T-helper 17 cell (primary cell): ENCODE data around the gene PPP1R3G. TPM values are rescaled to one million over a fixed set of nuclear protein-coding genes. Genes with fewer than 3 reads are reported as not detected.
A peak's percentile ranks its signal among the peaks of the same experiment; 100 is the strongest.

ENCODE experiments used
- ATAC-seq: fragments of 150-1000 bp; cut with Tn5 transposase; 2 replicates; pipeline ENCODE4 v1.10.0; 2021; ENCODE audit warnings: mild to moderate bottlenecking, moderate library complexity
- DNase-seq, 3 donors: peaks; one replicate each; pipeline versions ENCODE4 v3.0.0 to v3.0.0-alpha.2; 2020 to 2021
- H3K9me3 ChIP-seq: one replicate; pipeline ENCODE4 v1.7.0; 2013; ENCODE audit warnings: low read length, mild to moderate bottlenecking; ENCODE audit not compliant: control insufficient read depth, poor library complexity, severe bottlenecking
- H3K27ac Mint-ChIP-seq: one replicate; pipeline ENCODE4 v1.8.0; 2022; ENCODE audit warnings: mild to moderate bottlenecking, moderate library complexity, mixed read lengths
- H3K27me3 Mint-ChIP-seq: one replicate; pipeline ENCODE4 v1.8.0; 2022; ENCODE audit warnings: mixed read lengths
- H3K36me3 Mint-ChIP-seq: one replicate; pipeline ENCODE4 v1.8.0; 2022; ENCODE audit warnings: low read depth, mixed read lengths
- H3K4me1 Mint-ChIP-seq: one replicate; pipeline ENCODE4 v1.8.0; 2022; ENCODE audit warnings: mild to moderate bottlenecking, mixed read lengths
- H3K4me3 Mint-ChIP-seq: one replicate; pipeline ENCODE4 v1.8.0; 2022; ENCODE audit warnings: mild to moderate bottlenecking, moderate library complexity, mixed read lengths
- total RNA-seq, 4 donors: library from RNA in 2 of 4; stranded (reverse) in 2 of 4; gene quantifications; one replicate each; pipeline ENCODE4 v1.2.3 and lab custom pipeline; 2022 to 2026

PPP1R3G gene
- total RNA-seq, 2 donors from 2014 or later, result not detected

DNA sequence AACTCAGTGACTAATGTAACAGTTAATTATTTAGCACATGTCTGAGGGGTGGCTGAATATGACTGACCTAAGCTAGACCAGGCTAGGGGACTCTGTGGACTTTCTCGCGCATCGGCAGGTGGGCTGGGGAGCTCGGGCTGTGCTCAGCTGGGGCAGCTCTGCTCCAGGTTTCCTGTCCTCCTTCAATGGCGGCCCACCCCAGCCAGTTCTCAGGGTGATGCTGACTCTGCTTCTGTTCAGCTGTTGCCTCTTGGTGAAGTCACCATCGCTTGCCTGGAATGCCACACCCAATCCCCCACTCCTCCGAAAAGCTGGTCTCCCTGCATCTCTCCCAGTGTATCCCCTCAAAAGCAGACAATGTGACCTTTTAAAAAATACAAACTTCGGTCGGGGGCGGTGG lies 20.0 kb downstream of the PPP1R3G start:
- Mint-ChIP-seq H3K27me3 (no peaks in the 10 kb centered on the region), H3K4me3 (no peak overlapping the region), H3K27ac (no peak overlapping the region), H3K36me3 (peaks cover under 1% of the 10 kb centered on the region), H3K4me1 (no peaks in the 10 kb centered on the region)
- DNase-seq (no peak), ATAC-seq (no peak)
- no peaks in the 10 kb centered on the region for H3K9me3 ChIP-seq

DNA sequence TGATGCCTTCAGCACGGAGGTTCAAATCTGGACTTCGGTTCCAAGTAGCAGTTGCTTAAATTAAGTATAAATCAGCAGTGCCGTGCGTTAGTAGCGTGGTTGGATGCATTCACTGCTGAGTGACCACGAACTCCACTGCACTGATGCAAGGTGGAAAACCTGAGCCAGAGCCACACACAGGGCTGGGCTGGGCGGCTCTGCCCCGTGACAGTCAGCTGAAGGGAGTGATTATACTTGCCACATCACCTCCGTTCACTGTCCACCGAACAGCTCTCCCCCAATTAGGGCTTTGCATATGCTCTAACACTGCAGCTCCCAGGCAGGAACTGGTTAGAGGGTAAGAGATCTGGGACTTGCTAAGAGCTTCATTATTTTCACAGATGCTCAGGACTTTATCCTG lies 22.2 kb downstream of the PPP1R3G start:
- no peaks in the 10 kb centered on the region for H3K9me3 ChIP-seq
- no peaks in the 10 kb centered on the region for H3K27me3 Mint-ChIP-seq
- no peaks in the 10 kb centered on the region for H3K4me1 Mint-ChIP-seq
- no peak for DNase-seq
- no peak overlapping the region for H3K27ac Mint-ChIP-seq
- no peak overlapping the region for H3K4me3 Mint-ChIP-seq
- H3K36me3 Mint-ChIP-seq, result peaks cover 5% of the 10 kb centered on the region
- no peak for ATAC-seq

DNA sequence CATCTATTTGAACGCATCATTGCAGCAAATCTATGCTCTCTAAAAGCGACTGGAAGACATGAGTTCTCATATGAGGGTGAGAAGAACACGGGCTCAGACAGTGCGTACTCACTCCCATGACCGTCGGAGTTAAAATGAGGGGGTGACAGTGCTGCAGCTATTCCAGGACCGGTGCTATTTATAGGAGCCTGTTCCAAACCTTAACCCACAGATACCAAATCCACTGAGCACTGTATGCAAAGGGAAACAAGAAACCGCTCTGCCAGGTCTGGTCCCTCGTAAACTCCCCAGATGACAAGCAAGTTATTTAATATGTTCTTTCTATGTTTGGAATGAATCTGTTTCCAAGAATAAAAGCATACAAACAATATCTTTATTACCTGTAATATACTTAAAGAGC lies 22.9 kb downstream of the PPP1R3G start:
- ATAC-seq, result no peak
- Mint-ChIP-seq H3K27me3 (no peaks in the 10 kb centered on the region), H3K4me3 (no peak overlapping the region)

DNA sequence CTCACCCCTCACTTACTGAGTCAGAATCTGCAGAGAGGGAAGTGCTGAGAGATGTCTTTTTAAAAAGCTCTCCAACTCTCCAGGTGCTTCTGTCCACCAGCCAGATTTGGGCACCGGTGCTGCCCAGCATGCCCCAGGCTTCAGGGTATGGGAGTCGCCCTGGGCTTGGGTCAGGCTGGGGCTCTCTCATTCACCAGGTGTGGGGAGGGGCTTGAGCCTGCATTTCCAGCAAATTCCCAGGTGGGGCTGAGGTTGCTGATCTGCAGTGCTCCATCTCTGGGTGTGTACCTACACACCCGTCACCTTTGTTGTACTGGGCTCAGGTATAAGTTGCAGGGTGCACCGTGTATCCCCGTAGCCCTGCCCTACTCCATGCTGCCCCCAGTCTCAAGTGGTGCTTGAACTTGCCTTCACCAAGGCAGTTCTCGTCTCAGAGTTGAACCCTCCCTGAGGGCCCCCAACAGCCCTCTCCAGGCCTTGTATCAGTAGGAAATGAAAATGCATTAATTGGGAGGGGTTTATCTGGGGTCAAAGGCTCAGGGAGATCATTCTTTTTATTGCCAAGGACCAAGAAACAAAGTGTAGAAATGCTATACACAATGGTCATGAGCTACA lies 23.5 kb downstream of the PPP1R3G start:
- Mint-ChIP-seq H3K4me1 (no peaks in the 10 kb centered on the region), H3K27ac (no peak overlapping the region), H3K4me3 (no peak overlapping the region), H3K36me3 (peaks cover 10% of the 10 kb centered on the region), H3K27me3 (no peaks in the 10 kb centered on the region)
- no peak for DNase-seq
- H3K9me3 ChIP-seq, result no peaks in the 10 kb centered on the region
- ATAC-seq, result no peak

More for the DNA sequence above, 22.9 kb downstream of the PPP1R3G start:
- no peak for DNase-seq
- Mint-ChIP-seq H3K27ac (no peak overlapping the region), H3K4me1 (no peaks in the 10 kb centered on the region), H3K36me3 (peaks cover 10% of the 10 kb centered on the region)
- no peaks in the 10 kb centered on the region for H3K9me3 ChIP-seq

DNA sequence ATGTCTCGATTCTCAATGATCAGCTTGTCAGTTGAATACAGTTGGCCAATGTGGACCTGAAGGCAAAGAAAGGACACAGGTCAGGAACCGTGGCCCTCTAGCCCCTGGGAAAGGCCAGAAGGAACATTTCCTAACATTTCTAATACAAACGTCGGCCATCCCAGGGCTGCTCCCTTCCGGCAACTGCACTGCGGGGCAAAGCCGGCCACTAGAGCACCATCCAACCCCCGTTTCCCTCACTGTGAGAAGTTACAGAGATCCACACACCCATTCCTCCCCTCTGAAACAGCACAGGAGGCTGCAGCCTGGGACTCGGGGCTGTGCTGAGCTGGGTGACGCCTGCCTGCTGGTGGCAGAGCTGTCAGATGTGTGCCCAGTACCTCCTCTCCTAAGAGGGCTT lies 24.3 kb downstream of the PPP1R3G start:
- H3K4me3 Mint-ChIP-seq, result no peak overlapping the region
- no peak overlapping the region for H3K27ac Mint-ChIP-seq
- H3K9me3 ChIP-seq, result no peaks in the 10 kb centered on the region
- H3K36me3 Mint-ChIP-seq, result peaks cover 10% of the 10 kb centered on the region
- DNase-seq, result no peak
- H3K27me3 Mint-ChIP-seq, result no peaks in the 10 kb centered on the region
- no peaks in the 10 kb centered on the region for H3K4me1 Mint-ChIP-seq
- no peak for ATAC-seq

DNA sequence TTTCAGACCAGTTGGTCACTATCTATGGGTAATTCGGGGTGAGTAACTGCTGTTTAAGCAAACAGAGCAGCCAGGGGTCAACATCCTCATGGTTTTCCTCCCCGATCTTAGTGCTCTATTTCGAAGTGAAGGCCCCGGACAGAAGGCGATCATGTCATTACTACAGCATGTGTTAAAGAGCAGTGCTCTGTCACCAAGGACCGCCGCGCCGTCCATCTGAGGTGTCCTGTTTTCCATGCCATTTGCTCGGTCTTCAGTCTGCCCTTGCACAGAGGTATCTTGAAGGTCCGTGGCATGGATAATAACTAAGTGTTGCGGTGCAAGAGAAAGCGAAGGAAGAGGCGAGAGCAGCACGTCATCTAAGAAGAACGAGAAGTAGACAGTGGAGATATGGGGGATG lies 25.1 kb downstream of the PPP1R3G start:
- peak overlapping the region; percentile 39 for H3K4me3 Mint-ChIP-seq
- no peak overlapping the region for H3K27ac Mint-ChIP-seq
- H3K9me3 ChIP-seq, result no peaks in the 10 kb centered on the region
- H3K27me3 Mint-ChIP-seq, result no peaks in the 10 kb centered on the region
- no peak for ATAC-seq
- DNase-seq, result no peak
- peaks cover 10% of the 10 kb centered on the region for H3K36me3 Mint-ChIP-seq
- no peaks in the 10 kb centered on the region for H3K4me1 Mint-ChIP-seq

DNA sequence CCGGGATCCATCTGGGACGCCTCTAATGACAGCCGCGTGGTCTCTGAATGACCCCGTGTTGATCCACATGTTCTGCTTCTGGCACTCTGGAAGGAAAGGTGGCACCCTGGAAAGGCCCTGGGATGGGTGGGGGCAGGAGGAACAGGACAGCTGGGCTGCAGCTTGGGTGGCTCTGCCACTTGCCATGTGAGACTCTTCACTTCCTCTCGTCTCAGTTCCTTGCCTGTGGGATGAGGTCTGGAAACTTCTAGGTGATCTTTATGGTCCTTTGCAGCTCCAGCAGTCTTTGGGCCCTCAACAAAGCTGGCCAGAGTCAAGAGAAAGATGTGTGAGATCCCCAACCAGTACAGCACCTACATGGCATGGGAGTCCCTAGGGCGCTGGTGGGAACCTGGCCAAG lies 26.5 kb downstream of the PPP1R3G start:
- DNase-seq, result no peak
- Mint-ChIP-seq H3K36me3 (peaks cover 10% of the 10 kb centered on the region), H3K27ac (no peak overlapping the region), H3K4me3 (no peak overlapping the region), H3K4me1 (no peaks in the 10 kb centered on the region), H3K27me3 (no peaks in the 10 kb centered on the region)
- H3K9me3 ChIP-seq, result no peaks in the 10 kb centered on the region
- ATAC-seq, result no peak

DNA sequence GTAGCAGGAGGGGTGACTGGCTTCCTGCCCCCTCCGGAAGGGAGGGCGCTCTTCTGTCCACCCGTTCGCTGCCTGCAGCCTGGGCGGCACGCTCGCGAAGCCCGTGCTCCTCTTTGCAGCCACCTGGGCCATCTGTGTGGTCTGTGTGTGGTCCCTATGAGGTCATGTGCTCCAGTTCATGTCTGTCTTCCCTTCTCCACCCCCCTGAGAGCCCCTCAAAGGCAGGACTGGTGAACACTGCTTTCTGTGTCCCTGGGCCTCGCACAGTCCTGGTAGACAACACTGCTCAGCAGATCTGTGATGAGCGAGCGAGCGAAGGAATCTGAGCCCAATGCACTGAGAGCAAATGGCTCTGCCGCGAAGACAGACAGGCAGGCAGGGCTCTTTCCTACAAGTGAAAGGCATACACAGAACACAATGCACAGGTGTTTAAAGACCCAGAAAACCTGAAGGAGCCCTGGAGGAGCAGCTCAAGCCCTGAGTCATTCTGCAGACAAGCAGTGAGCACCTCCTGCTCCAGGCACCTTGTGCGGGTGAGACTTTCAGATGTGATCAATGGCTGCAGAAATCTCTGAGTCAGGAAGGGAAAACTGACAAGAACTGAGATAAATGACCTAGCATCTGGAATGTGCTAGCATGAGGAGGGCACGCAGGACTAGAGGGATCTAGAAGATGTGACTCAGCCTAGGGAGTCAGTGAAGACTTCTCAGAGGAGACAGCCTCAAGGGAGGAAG lies 27.1 kb downstream of the PPP1R3G start:
- Mint-ChIP-seq H3K27ac (no peak overlapping the region), H3K27me3 (no peaks in the 10 kb centered on the region), H3K36me3 (peaks cover 10% of the 10 kb centered on the region), H3K4me1 (no peaks in the 10 kb centered on the region), H3K4me3 (no peak overlapping the region)
- no peaks in the 10 kb centered on the region for H3K9me3 ChIP-seq
- ATAC-seq, result no peak
- no peak for DNase-seq

DNA sequence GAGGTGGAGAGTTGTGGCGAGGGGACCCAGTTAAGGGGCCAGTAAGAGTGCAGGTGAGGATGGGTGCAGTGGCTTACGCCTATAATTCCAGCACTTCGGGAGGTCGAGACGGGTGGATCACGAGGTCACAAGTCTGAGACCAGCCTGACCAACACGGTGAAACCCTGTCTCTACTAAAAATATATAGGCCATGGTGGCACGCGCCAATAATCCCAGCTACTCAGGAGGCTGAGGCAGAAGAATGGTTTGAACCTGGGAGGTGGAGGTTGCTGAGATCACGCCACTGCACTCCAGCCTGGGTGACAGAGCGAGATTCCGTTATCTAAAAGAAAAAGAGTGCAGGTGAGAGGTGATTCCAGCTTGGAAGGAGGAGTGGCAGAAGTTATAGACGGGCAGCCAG lies 28.0 kb downstream of the PPP1R3G start:
- ATAC-seq (no peak), DNase-seq (no peak)
- Mint-ChIP-seq H3K4me1 (no peaks in the 10 kb centered on the region), H3K27me3 (no peaks in the 10 kb centered on the region), H3K27ac (no peak overlapping the region), H3K36me3 (peaks cover 10% of the 10 kb centered on the region), H3K4me3 (no peak overlapping the region)
- H3K9me3 ChIP-seq, result no peaks in the 10 kb centered on the region

DNA sequence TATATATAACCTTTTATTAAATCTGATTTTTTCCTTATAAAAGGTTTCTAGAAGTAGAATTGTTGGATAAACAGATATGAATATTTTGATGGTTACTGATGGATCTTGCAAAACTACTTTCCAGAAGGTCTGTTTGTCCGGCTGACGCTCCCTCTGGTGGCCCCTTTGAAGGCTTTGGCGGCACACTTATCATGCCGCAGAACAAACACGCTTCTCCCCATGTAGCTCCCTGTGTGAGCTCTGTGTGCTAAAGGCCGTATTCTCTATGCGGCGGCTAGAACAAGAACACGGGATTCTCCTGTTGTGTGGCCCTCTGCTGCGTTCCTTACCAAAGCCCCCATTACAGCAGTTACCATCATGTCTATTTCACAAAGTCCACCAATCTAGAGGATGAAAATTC lies 30.0 kb downstream of the PPP1R3G start:
- peaks cover 9% of the 10 kb centered on the region for H3K36me3 Mint-ChIP-seq
- no peak overlapping the region for H3K27ac Mint-ChIP-seq
- ATAC-seq (no peak), DNase-seq (no peak)
- H3K4me1 Mint-ChIP-seq, result no peaks in the 10 kb centered on the region
- H3K4me3 Mint-ChIP-seq, result no peak overlapping the region
- no peaks in the 10 kb centered on the region for H3K9me3 ChIP-seq
- no peaks in the 10 kb centered on the region for H3K27me3 Mint-ChIP-seq

DNA sequence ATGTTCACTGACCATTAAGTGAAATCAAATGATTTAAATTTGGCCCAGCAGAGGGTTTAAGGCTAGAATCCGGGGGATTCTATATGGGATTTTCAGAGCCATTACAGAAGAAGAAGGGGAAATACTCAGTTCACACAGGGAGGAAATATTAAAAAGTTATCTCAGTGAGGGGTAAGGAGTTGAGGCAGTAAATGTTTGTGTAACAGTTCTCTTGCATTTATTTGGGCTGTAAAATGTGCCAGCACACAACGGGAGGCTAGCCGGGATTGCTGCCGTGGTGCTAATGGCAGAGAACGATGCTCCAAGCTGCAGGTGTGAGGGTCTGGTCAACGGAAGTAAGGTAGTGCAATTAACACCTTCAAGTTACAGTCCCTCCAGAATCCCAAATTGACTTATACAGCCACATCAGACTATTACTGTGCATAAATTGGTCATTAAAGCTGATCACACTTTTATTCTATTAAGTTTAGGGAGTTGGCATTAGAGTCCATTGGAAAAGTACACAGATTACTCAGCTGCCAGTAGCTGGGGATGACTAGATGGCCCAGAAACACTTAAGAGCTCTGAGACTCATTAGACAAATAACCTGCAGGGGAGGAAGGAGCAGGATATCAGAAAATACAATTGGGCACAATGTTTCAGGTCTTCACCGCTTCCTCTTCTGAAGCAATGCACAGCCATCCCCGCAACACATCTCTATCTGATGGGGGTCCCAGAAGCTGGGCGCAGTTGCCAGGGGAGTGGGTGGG lies 31.3 kb downstream of the PPP1R3G start:
- peaks cover 5% of the 10 kb centered on the region for H3K36me3 Mint-ChIP-seq
- H3K27ac Mint-ChIP-seq, result no peak overlapping the region
- H3K9me3 ChIP-seq, result no peaks in the 10 kb centered on the region
- no peaks in the 10 kb centered on the region for H3K27me3 Mint-ChIP-seq
- no peak overlapping the region for H3K4me3 Mint-ChIP-seq
- ATAC-seq (no peak), DNase-seq (no peak)
- H3K4me1 Mint-ChIP-seq, result no peaks in the 10 kb centered on the region

DNA sequence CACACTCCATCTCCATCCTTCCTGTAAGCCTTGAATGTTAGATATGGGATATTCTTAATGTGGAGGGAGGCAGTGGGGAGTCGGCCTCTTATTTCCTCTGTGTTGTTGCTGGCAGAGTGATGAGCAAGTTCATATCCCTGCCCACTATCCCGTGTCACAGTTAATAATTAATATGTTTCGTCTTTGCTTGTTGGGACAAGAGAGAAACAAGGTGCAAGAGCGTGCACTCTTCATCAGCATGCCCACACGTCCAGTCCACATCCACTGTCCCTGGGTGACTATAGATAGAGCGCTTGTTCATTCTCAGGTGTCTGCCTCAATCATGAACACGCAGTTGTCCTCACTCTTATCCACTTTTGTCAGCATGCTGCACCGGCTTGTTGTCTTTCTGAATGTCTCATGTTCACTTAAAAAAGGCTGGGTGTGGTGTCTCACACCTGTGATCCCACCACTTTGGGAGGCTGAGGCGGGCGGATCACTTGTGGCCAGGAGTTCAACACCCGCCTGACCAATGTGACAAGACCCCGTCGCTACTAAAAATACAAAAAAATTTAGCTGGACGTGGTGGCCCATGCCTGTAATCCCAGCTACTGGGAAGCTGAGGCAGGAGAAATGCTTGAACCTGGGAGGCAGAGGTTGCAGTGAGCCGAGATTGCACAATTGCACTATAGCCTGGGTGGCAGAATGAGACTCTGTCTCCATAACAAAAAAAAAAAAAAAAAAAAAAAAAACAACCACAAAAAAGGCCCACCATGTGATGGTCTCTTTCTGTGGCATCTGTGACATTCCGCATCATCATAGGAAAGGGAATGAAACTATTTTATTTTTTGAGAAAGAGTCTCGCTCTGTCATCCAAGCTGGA lies 34.2 kb downstream of the PPP1R3G start:
- DNase-seq (no peak), ATAC-seq (no peak)
- Mint-ChIP-seq H3K27me3 (no peaks in the 10 kb centered on the region), H3K36me3 (no peaks in the 10 kb centered on the region), H3K4me3 (no peak overlapping the region), H3K27ac (no peak overlapping the region), H3K4me1 (no peaks in the 10 kb centered on the region)
- no peaks in the 10 kb centered on the region for H3K9me3 ChIP-seq

DNA sequence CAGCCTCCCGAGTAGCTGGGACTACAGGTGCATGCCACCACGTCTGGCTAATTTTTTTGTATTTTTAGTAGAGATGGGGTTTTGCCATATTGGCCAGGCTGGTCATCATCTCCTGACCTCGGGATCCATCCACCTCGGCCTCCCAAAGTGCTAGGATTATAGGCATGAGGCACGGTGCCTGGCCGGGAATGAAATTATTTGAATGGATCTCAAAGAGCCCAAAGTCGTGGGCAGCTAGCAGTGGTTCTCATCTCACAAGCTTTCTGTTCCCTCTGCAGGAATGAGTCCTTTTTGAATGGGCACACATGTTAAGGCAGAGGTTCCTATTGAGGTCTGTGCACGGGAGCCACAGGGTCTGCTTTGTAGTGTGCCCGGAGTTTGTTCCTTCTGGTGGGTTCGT lies 34.9 kb downstream of the PPP1R3G start:
- Mint-ChIP-seq H3K27me3 (no peaks in the 10 kb centered on the region), H3K4me1 (no peaks in the 10 kb centered on the region), H3K36me3 (no peaks in the 10 kb centered on the region), H3K4me3 (no peak overlapping the region), H3K27ac (no peak overlapping the region)
- DNase-seq, result no peak
- H3K9me3 ChIP-seq, result no peaks in the 10 kb centered on the region
- ATAC-seq, result no peak
